ENCODE results near the gene CLEC4G.
"Not testable (repeated sequence)": the region's sequence is repeated elsewhere in the genome, so short reads cannot be mapped to it uniquely, and the experiment has no call there.

Gene CLEC4G

GRCh38 chr19:7746903-7747884 lies 15.3 kb upstream of the CLEC4G start, which contains the start of gene CD209:
Gene CD209, minus strand, starts transcription at chr19:7747534. Its CDS starts 23 bp downstream, at chr19:7747511.
- no peak for DNase-seq (ENCODE audit: low read depth)

GRCh38 chr19:7746306-7746705 lies 14.4 kb upstream of the CLEC4G start:
- not testable (repeated sequence) for DNase-seq (ENCODE audit: low read depth)

DNA sequence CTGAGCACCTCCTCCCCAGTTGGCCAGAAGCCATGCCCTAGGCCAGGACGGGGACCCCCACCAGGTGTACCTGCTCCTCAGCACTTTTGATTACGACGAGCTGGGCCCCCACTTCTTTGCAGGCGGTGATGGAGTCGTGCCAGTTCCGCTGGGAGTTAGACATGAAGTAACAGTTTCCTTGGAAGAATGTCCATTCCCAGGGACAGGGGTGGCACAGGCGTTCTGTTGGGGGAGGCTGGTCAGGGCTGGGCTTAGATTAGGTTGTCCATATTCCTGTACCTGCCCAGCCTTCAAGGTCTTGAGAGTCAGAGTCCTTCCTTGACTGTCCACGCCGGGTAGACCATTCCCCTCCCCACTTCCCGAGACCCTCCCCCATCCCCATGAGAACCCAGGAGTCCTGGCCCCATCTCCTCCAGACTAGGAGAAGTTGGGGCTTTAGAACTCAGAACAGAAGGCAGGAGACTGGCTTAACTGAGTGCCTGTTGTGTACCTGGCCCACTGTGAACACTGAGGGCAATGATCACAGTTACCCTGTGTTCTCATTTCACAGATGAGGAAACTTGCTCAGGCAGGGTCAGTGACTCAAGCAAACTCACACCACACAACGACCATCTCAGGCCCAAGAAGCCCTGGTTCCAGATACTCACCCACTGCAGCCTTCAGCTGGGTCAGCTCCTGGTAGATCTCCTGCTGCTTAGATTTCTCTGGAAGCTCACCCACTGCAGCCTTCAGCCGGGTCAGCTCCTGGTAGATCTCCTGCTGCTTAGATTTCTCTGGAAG lies 13.2 kb upstream of the CLEC4G start:
- no peak for DNase-seq (ENCODE audit: low read depth)

GRCh38 chr19:7744199-7744786 lies 12.4 kb upstream of the CLEC4G start:
- no peak for DNase-seq (ENCODE audit: low read depth)

GRCh38 chr19:7743425-7743841 lies 11.5 kb upstream of the CLEC4G start:
- no peak for DNase-seq (ENCODE audit: low read depth)

- no peak for DNase-seq (ENCODE audit: low read depth)
Observed at GRCh38 chr19:7742991-7743390, 11.1 kb upstream of the CLEC4G start.

GRCh38 chr19:7742575-7742974 lies 10.7 kb upstream of the CLEC4G start:
- no peak for DNase-seq (ENCODE audit: low read depth)

DNA sequence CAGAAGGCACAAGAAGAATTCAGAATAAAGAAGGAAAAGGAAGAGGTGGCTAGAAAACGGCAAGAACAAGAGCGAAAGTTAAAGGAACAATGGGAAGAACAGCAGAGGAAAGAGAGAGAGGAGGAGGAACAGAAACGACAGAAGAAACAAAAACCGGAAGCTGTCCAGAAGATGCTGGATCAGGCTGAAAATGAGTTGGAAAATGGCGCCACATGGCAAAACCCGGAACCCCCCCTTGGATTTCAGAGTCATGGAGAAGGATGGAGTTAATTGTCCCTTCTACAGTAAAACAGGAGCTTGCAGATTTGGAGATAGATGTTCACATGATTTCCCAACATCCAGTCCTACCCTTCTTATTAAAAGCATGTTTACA lies 8.8 kb upstream of the CLEC4G start:
- no peak for DNase-seq (ENCODE audit: low read depth)

- no peak for DNase-seq (ENCODE audit: low read depth)
Observed at GRCh38 chr19:7739801-7740681, 8.1 kb upstream of the CLEC4G start.

GRCh38 chr19:7739211-7739755 lies 7.4 kb upstream of the CLEC4G start:
- DNase-seq (ENCODE audit: low read depth) = no peak

DNA sequence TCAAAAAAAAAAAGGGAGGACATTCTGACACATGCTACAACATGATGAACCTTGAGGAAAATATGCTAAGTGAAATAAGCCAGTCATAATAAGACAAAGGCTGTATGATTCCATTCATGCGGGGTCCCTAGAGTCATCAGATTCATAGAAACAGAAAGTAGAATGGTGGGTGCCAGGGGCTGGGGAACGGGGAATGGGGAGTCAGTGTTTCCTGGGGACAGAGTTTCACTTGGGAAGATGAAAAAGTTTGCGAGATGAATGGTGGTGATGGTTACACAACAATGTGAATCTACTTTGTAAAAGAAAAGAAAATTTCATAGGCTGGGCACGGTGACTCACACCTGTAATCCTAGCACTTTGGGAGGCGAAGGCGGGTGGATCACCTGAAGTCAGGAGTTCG lies 6.1 kb upstream of the CLEC4G start:
- no peak for DNase-seq (ENCODE audit: low read depth)

DNA sequence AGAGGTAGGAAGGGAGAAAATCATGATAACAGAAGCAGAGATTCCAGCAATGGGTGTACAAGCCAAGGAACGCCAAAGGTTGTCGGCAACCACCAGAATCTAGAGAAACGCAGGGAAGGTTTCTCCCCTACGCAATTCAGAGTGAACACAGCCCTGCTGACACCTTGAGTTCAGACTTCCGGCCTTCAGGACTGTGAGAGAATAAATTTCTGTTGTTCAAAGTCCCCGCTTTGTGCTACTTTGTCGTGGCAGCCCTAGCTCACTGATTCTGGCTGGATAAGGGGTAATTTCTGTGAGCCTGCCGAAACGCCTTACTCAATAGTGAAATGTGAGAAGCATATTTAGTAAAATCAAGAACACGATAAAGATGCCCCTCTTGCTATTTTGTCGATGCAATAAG lies 5.3 kb upstream of the CLEC4G start:
- no peak for DNase-seq (ENCODE audit: low read depth)

GRCh38 chr19:7736148-7736547 lies 4.2 kb upstream of the CLEC4G start:
- DNase-seq (ENCODE audit: low read depth) = no peak

DNA sequence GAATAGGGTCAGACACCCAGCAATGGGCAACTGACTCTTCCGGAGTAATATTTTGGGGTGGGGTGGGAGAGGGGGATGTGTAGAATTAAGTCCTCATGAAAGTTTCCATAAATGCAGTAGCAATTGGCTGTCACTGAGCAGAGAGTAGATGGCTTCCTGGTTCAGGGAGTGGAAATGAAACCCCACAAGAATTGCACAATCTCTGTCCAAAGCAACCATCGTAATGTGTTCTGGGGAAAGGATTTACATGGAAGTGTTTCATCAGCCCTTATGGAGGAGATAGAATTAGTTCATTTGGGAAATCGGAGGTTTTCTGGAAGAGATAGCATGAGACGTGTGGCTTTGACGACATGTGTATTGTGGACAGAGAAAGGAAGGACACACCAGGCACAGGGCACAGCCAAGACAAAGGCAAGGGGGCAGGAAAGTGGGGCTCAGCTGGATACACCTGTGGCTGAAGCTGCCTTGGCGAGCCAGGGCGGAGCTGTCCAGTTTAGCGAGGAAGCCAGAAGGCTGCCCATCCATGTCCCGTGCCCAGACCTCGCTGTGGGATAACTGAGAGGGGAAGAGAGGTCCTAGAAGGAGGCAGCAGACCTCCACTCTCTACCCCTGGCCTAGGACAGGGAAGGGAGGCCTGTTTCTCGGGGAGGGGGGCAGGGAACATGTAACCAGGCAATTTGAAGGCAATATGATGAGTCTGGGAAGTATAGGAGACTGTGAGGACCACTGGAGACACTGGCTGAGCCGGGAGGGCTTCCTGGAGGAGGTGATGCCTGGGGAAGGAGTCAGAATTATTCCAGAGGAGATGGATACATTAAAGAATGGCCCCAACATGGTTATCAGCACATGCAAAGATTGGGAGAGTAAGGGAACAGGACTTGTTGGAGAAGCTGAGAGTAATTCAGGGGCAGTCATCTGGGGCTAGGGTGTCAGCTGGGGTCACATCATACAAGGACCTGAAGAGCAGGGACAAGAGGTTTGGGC lies 2.6 kb upstream of the CLEC4G start:
- no peak for DNase-seq (ENCODE audit: low read depth)

DNA sequence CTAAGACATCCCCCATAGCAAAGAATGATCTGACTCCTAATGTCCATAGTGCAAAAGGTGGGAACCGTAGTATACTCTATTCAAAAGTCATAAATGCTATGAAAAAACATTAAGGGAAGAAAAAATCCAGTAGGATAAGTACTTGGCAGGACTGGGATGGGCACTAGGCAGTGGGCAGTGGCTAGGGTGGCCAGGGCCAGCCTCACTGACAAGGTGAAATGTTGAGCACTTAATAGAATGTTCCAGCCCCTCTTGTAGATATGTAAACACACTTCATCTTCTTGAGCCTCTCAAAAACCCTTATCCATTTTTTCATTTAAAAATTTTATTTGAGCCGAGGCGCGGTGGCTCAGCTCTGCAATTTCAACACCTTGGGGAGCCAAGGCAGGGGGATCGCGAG lies 1.5 kb upstream of the CLEC4G start:
- no peak for DNase-seq (ENCODE audit: low read depth)

GRCh38 chr19:7731615-7732014 lies 295 bp downstream of the CLEC4G start:
- DNase-seq (ENCODE audit: low read depth) = no peak

- no peak for DNase-seq (ENCODE audit: low read depth)
Observed at GRCh38 chr19:7731218-7731595, 703 bp downstream of the CLEC4G start.

GRCh38 chr19:7730286-7731217 lies 1.4 kb downstream of the CLEC4G start:
- DNase-seq (ENCODE audit: low read depth) = no peak

DNA sequence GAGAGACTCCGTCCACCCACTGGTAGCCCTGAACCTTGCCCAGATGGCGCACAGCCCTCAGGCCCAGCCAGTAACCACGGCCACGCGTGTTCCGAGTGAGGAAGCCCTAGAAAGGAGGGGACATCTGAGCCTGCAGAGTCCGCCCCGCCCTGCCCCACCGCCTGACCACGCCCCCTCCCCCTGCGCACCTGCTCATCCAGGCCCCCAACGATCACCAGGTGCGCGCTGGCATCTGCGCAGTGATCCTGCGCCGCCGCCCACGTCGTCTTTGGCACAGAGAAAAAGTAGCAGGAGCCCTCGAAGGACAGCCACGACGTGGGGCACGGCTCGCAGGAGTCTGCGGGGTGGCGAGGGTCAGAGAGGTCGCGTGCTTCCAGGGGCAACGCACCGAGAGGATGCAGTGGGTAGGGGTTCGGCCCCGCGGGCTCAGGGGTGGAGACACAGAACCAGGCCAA lies 2.1 kb downstream of the CLEC4G start:
- DNase-seq (ENCODE audit: low read depth) = no peak
